ENCODE data around the gene ZBTB40. TPM values are rescaled to one million over a fixed set of nuclear protein-coding genes. Genes with fewer than 3 reads are reported as not detected.

Gene ZBTB40
- total and polyA plus RNA-seq, 2 experiments from 2014 or later, result 7.3 to 18.1 TPM

DNA sequence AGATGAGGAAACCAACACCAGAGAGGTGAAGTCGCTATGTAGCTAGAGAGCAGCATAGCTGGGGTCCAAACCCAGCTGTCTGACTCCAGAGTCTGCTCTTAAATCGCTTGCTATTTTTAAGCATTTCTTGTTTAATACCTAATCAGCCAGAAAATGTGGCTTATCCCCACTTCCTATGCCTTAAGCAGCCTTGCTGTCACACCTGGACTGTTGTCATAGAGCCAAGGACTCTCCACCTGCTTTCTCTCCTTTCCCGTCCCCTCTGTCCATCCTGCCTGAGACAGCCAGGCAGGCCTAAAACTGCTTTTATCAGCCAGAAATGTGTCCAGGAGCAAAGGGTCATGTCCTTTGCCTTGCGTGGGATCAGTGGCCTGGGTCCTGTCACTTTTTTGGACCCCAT lies 83.3 kb downstream of the ZBTB40 start:
- WGBS (ENCODE audit: low lambda C conversion rate, missing lambda C conversion rate), result 94% methylated on average over 4 of the region's 4 CpGs

DNA sequence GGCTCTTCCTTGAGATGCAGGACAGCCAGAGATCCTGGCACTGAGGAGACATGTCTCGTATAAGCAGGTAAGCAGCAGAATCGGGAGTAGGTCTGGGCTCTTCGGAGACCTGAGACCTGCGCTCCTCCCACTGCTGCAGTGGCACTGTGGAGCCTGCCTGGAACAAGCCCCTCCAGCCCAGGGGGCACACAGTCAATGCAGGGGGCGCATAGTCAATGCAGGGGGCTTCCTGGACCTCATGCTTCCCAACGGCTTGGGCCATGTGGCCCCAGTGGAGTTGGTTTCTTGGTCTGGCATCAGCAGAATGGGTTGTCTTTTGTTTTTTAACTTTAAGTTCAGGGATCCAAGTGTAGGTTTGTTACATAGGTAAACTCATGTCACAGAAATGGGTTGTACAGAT lies 83.7 kb downstream of the ZBTB40 start:
- 91% methylated on average over 6 of the region's 6 CpGs for WGBS (ENCODE audit: low lambda C conversion rate, missing lambda C conversion rate)
- no peaks in the 10 kb centered on the region for H3K9me2 ChIP-seq (replicated peaks; ENCODE audit: insufficient read depth)
- no peak overlapping the region for H2AFZ ChIP-seq
- no peak for TF ChIP-seq EZH2phosphoT487 (IDR thresholded peaks at IDR 0.05; ENCODE audit: low read depth, severe bottlenecking, unreplicated experiment)
- TF ChIP-seq, protein P1, sequence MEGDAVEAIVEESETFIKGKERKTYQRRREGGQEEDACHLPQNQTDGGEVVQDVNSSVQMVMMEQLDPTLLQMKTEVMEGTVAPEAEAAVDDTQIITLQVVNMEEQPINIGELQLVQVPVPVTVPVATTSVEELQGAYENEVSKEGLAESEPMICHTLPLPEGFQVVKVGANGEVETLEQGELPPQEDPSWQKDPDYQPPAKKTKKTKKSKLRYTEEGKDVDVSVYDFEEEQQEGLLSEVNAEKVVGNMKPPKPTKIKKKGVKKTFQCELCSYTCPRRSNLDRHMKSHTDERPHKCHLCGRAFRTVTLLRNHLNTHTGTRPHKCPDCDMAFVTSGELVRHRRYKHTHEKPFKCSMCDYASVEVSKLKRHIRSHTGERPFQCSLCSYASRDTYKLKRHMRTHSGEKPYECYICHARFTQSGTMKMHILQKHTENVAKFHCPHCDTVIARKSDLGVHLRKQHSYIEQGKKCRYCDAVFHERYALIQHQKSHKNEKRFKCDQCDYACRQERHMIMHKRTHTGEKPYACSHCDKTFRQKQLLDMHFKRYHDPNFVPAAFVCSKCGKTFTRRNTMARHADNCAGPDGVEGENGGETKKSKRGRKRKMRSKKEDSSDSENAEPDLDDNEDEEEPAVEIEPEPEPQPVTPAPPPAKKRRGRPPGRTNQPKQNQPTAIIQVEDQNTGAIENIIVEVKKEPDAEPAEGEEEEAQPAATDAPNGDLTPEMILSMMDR (IDR thresholded peaks at IDR 0.05; ENCODE audit: poor library complexity), result no peak
- no peak for TF ChIP-seq EZH2 (IDR thresholded peaks at IDR 0.05; ENCODE audit: borderline replicate concordance)
- DNase-seq (ENCODE audit: low spot score), result no peak
- H3K79me2 ChIP-seq, result no peaks in the 10 kb centered on the region
- H3K36me3 ChIP-seq (replicated peaks; ENCODE audit: insufficient read depth, low read depth), result no peaks in the 10 kb centered on the region
- H3K4me1 ChIP-seq (ENCODE audit: insufficient read depth), result no peaks in the 10 kb centered on the region
- H3K9me3 ChIP-seq (ENCODE audit: low read depth), result no peaks in the 10 kb centered on the region
- H3K27ac ChIP-seq, result no peak overlapping the region
- H3K4me2 ChIP-seq, result no peak overlapping the region
- no peak overlapping the region for H3K4me3 ChIP-seq
- no peaks in the 10 kb centered on the region for H4K20me1 ChIP-seq (ENCODE audit: insufficient read depth, poor library complexity, severe bottlenecking)
- no peaks in the 10 kb centered on the region for H3K27me3 ChIP-seq

More for the DNA sequence above, 83.3 kb downstream of the ZBTB40 start:
- no peaks in the 10 kb centered on the region for H3K4me1 ChIP-seq (ENCODE audit: insufficient read depth)
- H3K4me3 ChIP-seq, result no peak overlapping the region
- H3K36me3 ChIP-seq (replicated peaks; ENCODE audit: insufficient read depth, low read depth), result no peaks in the 10 kb centered on the region
- no peaks in the 10 kb centered on the region for H3K27me3 ChIP-seq
- H3K4me2 ChIP-seq, result no peak overlapping the region
- H3K79me2 ChIP-seq, result no peaks in the 10 kb centered on the region
- H3K9me3 ChIP-seq (ENCODE audit: low read depth), result no peaks in the 10 kb centered on the region
- no peaks in the 10 kb centered on the region for H4K20me1 ChIP-seq (ENCODE audit: insufficient read depth, poor library complexity, severe bottlenecking)
- H3K9me2 ChIP-seq (replicated peaks; ENCODE audit: insufficient read depth), result no peaks in the 10 kb centered on the region
- H3K27ac ChIP-seq, result no peak overlapping the region
- H2AFZ ChIP-seq, result no peak overlapping the region
- no peak for DNase-seq (ENCODE audit: low spot score)
- no peak for TF ChIP-seq EZH2phosphoT487 (IDR thresholded peaks at IDR 0.05; ENCODE audit: low read depth, severe bottlenecking, unreplicated experiment)
- no peak for TF ChIP-seq EZH2 (IDR thresholded peaks at IDR 0.05; ENCODE audit: borderline replicate concordance)
- TF ChIP-seq, protein P1 (IDR thresholded peaks at IDR 0.05; ENCODE audit: poor library complexity), result no peak

DNA sequence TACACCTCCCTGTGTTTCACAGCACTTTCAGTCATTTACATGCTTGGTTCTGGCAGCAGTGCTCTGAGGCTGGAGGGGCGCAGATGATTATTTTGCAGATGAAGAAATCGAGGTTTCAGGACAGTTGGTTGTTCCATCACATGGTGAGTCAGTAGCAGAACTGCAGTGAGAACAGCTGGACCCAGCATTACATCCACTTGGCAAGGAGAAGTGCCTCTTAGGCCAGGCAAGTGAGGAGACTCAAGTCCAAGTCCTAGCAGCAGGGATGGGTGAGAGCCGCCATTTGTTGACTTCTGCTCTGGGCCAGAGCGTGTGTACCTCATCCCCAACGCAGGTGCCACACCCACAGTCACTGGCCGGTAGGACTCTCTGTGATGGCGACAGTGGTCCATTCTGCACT lies 84.9 kb downstream of the ZBTB40 start:
- Histone ChIP-seq H3K4me1 (ENCODE audit: insufficient read depth) (no peaks in the 10 kb centered on the region), H3K27me3 (no peaks in the 10 kb centered on the region), H3K36me3 (replicated peaks; ENCODE audit: insufficient read depth, low read depth) (no peaks in the 10 kb centered on the region), H3K27ac (no peak overlapping the region), H3K4me3 (no peak overlapping the region), H3K9me3 (ENCODE audit: low read depth) (no peaks in the 10 kb centered on the region), H3K9me2 (replicated peaks; ENCODE audit: insufficient read depth) (no peaks in the 10 kb centered on the region), H3K4me2 (no peak overlapping the region), H3K79me2 (no peaks in the 10 kb centered on the region), H2AFZ (no peak overlapping the region), H4K20me1 (ENCODE audit: insufficient read depth, poor library complexity, severe bottlenecking) (no peaks in the 10 kb centered on the region)
- DNase-seq (ENCODE audit: low spot score), result no peak
- WGBS (ENCODE audit: low lambda C conversion rate, missing lambda C conversion rate), result 88% methylated on average over 7 of the region's 7 CpGs
- TF ChIP-seq EZH2 (IDR thresholded peaks at IDR 0.05; ENCODE audit: borderline replicate concordance) (no peak), EZH2phosphoT487 (IDR thresholded peaks at IDR 0.05; ENCODE audit: low read depth, severe bottlenecking, unreplicated experiment) (no peak)
- TF ChIP-seq, protein P1 (IDR thresholded peaks at IDR 0.05; ENCODE audit: poor library complexity), result no peak

Measured in hepatocyte (in vitro differentiated cells).